ENCODE data around the gene CALN1. TPM values are rescaled to one million over a fixed set of nuclear protein-coding genes. Genes with fewer than 3 reads are reported as not detected.

The CALN1 gene
- total and polyA plus RNA-seq, 2 experiments from 2014 or later = 0.23 to 0.28 TPM

GRCh38 chr7:72437061-72437585, 25.0 kb upstream of the CALN1 start:
- TF ChIP-seq EZH2 (IDR thresholded peaks at IDR 0.05; ENCODE audit: borderline replicate concordance) = no peak
- TF ChIP-seq EZH2phosphoT487 (IDR thresholded peaks at IDR 0.05; ENCODE audit: low read depth, severe bottlenecking, unreplicated experiment) = no peak
- no peak for TF ChIP-seq CTCF (IDR thresholded peaks at IDR 0.05; ENCODE audit: poor library complexity)
- Histone ChIP-seq H3K27me3 (peaks cover 4% of the 10 kb centered on the region), H3K4me3 (no peak overlapping the region)

GRCh38 chr7:72435925-72436480, 23.9 kb upstream of the CALN1 start:
- Histone ChIP-seq H3K9me3 (ENCODE audit: low read depth) (no peaks in the 10 kb centered on the region), H3K4me1 (ENCODE audit: insufficient read depth) (peaks cover 5% of the 10 kb centered on the region), H3K4me3 (no peak overlapping the region), H4K20me1 (ENCODE audit: insufficient read depth, poor library complexity, severe bottlenecking) (no peaks in the 10 kb centered on the region), H2AFZ (no peak overlapping the region), H3K9me2 (replicated peaks; ENCODE audit: insufficient read depth) (no peaks in the 10 kb centered on the region), H3K36me3 (replicated peaks; ENCODE audit: insufficient read depth, low read depth) (no peaks in the 10 kb centered on the region), H3K27me3 (no peaks in the 10 kb centered on the region), H3K4me2 (peak overlapping the region; percentile 65), H3K27ac (no peak overlapping the region), H3K79me2 (no peaks in the 10 kb centered on the region)
- 61% methylated on average over 5 of the region's 5 CpGs for WGBS (ENCODE audit: low lambda C conversion rate, missing lambda C conversion rate)
- TF ChIP-seq CTCF (IDR thresholded peaks at IDR 0.05; ENCODE audit: poor library complexity) = no peak
- TF ChIP-seq EZH2 (IDR thresholded peaks at IDR 0.05; ENCODE audit: borderline replicate concordance) = no peak
- TF ChIP-seq EZH2phosphoT487 (IDR thresholded peaks at IDR 0.05; ENCODE audit: low read depth, severe bottlenecking, unreplicated experiment) = no peak
- no peak for DNase-seq (ENCODE audit: low spot score)

More at GRCh38 chr7:72437061-72437585, 25.0 kb upstream of the CALN1 start:
- Histone ChIP-seq H3K4me2 (no peak overlapping the region), H3K4me1 (ENCODE audit: insufficient read depth) (peaks cover 5% of the 10 kb centered on the region), H3K79me2 (no peaks in the 10 kb centered on the region), H3K27ac (no peak overlapping the region), H2AFZ (no peak overlapping the region), H3K9me3 (ENCODE audit: low read depth) (no peaks in the 10 kb centered on the region), H3K36me3 (replicated peaks; ENCODE audit: insufficient read depth, low read depth) (no peaks in the 10 kb centered on the region), H4K20me1 (ENCODE audit: insufficient read depth, poor library complexity, severe bottlenecking) (no peaks in the 10 kb centered on the region), H3K9me2 (replicated peaks; ENCODE audit: insufficient read depth) (no peaks in the 10 kb centered on the region)
- DNase-seq (ENCODE audit: low spot score) = no peak
- WGBS (ENCODE audit: low lambda C conversion rate, missing lambda C conversion rate) = 88% methylated on average over 2 of the region's 2 CpGs

GRCh38 chr7:72435366-72435765, 23.2 kb upstream of the CALN1 start:
- 36% methylated on average over 15 of the region's 15 CpGs for WGBS (ENCODE audit: low lambda C conversion rate, missing lambda C conversion rate)
- H2AFZ ChIP-seq = no peak overlapping the region
- no peaks in the 10 kb centered on the region for H3K79me2 ChIP-seq
- H3K4me2 ChIP-seq = peak overlapping the region; percentile 65
- H3K27ac ChIP-seq = no peak overlapping the region
- no peaks in the 10 kb centered on the region for H3K9me2 ChIP-seq (replicated peaks; ENCODE audit: insufficient read depth)
- no peaks in the 10 kb centered on the region for H3K27me3 ChIP-seq
- no peak for TF ChIP-seq CTCF (IDR thresholded peaks at IDR 0.05; ENCODE audit: poor library complexity)
- no peak for TF ChIP-seq EZH2phosphoT487 (IDR thresholded peaks at IDR 0.05; ENCODE audit: low read depth, severe bottlenecking, unreplicated experiment)
- no peak for TF ChIP-seq EZH2 (IDR thresholded peaks at IDR 0.05; ENCODE audit: borderline replicate concordance)
- no peaks in the 10 kb centered on the region for H3K9me3 ChIP-seq (ENCODE audit: low read depth)
- no peak overlapping the region for H3K4me3 ChIP-seq
- no peaks in the 10 kb centered on the region for H3K36me3 ChIP-seq (replicated peaks; ENCODE audit: insufficient read depth, low read depth)
- DNase-seq (ENCODE audit: low spot score) = peak; percentile 10
- peaks cover 5% of the 10 kb centered on the region for H3K4me1 ChIP-seq (ENCODE audit: insufficient read depth)
- no peaks in the 10 kb centered on the region for H4K20me1 ChIP-seq (ENCODE audit: insufficient read depth, poor library complexity, severe bottlenecking)
